Spleen (tissue), 7 donors: Measurements from ENCODE around the gene WDR64.

Source experiments
- CTCF ChIP-seq, 11 experiments: fragments of 200-600 bp in 7 of 11; fragments of 450-650 bp in 4 of 11; sonication (generic) in 4 of 11; IDR thresholded peaks in 8 of 11; conservative IDR thresholded peaks in 3 of 11; 1 replicate in 7 of 11; 2 replicates in 4 of 11; pipeline versions ENCODE4 v1.4.0 to v1.8.0; 2016 to 2021; ENCODE audit warnings: antibody characterized with exemption in 11 of 11, inconsistent platforms in 4 of 11, mild to moderate bottlenecking in 1 of 11
- POLR2A ChIP-seq, 3 donors: fragments of 450-650 bp; IDR thresholded peaks; one replicate each; pipeline ENCODE4 v1.5.1; 2017; ENCODE audit warnings: antibody characterized with exemption in 3 of 3, mild to moderate bottlenecking in 1 of 3
- POLR2AphosphoS5 ChIP-seq, 3 donors: sonication (generic); formaldehyde crosslinking; IDR thresholded peaks; one replicate each; pipeline ENCODE4 v1.5.1; 2017; ENCODE audit warnings: antibody characterized with exemption in 3 of 3
- donor health status: DM: no; HTN: no; CAD: no; lungs with moderate emphysema.
- donor health status: DM: no; HTN: no; CAD: no.
- donor health status: DM: no; HTN: no; CAD: no.

DNA sequence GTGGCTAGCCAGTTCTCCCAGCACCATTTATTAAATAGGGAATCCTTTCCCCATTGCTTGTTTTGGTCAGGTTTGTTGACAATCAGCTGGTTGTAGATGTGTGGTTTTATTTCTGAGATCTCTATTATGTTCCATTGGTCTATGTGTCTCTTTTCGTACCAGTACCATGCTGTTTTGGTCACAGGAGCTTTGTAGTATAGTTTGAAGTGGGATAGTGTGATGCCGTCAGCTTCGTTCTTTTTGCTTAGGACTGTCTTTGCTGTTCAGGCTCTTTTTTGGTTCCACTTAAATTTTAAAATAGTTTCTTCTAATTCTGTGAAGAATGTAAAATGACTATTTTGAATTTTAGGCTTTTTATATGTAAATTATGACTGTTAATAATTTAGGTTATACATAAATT, 68.9 kb downstream of the WDR64 start:
- TF ChIP-seq CTCF (IDR thresholded peaks at IDR 0.05 in 8 of 11, conservative IDR thresholded peaks at IDR 0.05 in 3 of 11) (no peak), POLR2A (IDR thresholded peaks at IDR 0.05) (no peak), POLR2AphosphoS5 (IDR thresholded peaks at IDR 0.05) (no peak)
